ENCODE data around the gene DHODH.

- no peak for TF ChIP-seq CTCF (IDR thresholded peaks at IDR 0.05)
- TF ChIP-seq POLR2AphosphoS5 (IDR thresholded peaks at IDR 0.05): no peak
- TF ChIP-seq POLR2A (IDR thresholded peaks at IDR 0.05): no peak
These were observed 43.3 kb upstream of the DHODH start for GRCh38 chr16:71965223-71965622.

Data from transverse colon (tissue), 4 donors.